AG09319 (cell line): ENCODE measurements around the gene PCDH7.

ENCODE experiments used
- DNase-seq: peaks from one replicate; pipeline ENCODE4 v3.0.0-alpha.2; 2010; ENCODE audit warnings: low read depth; ENCODE audit errors: extremely low read depth
- TF ChIP-seq, protein P1 (sequence below): IDR thresholded peaks from 2 replicates; pipeline ENCODE4 v1.5.1; 2011; ENCODE audit warnings: low read depth, mild to moderate bottlenecking, inconsistent platforms, low read length, moderate library complexity

Gene PCDH7

GRCh38 chr4:30755346-30755745 is 35.2 kb downstream of the PCDH7 start:
- no peak for DNase-seq
- TF ChIP-seq, protein P1, sequence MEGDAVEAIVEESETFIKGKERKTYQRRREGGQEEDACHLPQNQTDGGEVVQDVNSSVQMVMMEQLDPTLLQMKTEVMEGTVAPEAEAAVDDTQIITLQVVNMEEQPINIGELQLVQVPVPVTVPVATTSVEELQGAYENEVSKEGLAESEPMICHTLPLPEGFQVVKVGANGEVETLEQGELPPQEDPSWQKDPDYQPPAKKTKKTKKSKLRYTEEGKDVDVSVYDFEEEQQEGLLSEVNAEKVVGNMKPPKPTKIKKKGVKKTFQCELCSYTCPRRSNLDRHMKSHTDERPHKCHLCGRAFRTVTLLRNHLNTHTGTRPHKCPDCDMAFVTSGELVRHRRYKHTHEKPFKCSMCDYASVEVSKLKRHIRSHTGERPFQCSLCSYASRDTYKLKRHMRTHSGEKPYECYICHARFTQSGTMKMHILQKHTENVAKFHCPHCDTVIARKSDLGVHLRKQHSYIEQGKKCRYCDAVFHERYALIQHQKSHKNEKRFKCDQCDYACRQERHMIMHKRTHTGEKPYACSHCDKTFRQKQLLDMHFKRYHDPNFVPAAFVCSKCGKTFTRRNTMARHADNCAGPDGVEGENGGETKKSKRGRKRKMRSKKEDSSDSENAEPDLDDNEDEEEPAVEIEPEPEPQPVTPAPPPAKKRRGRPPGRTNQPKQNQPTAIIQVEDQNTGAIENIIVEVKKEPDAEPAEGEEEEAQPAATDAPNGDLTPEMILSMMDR, result no peak

GRCh38 chr4:30756553-30756952 is 36.4 kb downstream of the PCDH7 start:
- TF ChIP-seq, protein P1, result no peak
- no peak for DNase-seq

GRCh38 chr4:30757357-30757756 is 37.2 kb downstream of the PCDH7 start:
- no peak for DNase-seq
- TF ChIP-seq, protein P1, result no peak

DNA sequence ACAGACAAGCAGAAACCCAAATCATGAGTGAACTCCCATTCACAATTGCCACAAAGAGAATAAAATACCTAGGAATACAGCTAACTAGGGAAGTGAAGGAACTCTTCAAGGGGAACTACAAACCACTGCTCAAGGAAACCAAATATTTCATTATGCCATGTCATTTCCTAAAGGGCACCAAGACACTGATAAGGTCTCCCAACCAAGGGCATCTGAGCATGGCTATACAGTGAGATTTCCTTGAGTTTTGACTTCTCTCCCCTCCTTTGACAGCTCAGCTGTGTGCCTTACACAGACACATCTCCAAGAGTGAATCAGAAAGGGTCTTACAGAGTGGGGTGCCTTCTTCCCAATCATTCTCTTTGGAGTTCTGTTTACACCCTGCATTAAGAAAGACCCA is 40.4 kb downstream of the PCDH7 start:
- no peak for DNase-seq
- TF ChIP-seq, protein P1, result no peak

DNA sequence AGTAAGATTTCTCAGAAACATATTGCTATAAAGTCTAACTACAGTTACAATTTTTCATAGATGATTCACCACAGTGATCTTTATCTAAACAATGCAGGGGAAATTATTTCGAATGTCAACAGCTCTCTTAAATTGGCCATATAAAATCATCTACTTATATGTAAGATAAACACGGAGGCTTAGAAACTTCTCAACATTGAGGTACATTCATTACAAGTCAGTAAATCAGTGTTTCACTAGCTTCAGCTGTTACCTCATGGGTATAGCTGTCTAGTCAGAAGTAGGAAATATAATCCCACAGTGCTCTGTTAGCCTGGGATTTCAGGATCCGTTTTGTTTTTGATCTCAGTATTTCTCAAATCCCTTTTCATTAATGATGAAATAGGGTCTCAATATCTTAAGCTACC is 43.2 kb downstream of the PCDH7 start:
- TF ChIP-seq, protein P1, result no peak
- DNase-seq, result no peak

GRCh38 chr4:30765022-30765421 is 44.9 kb downstream of the PCDH7 start:
- no peak for DNase-seq
- TF ChIP-seq, protein P1, result no peak

- TF ChIP-seq, protein P1, result no peak
- DNase-seq, result no peak
Observed at GRCh38 chr4:30767147-30767845, 47.1 kb downstream of the PCDH7 start.
